Transverse colon (tissue), 4 donors: Measurements from ENCODE around the gene FBF1. TPM values are rescaled to one million over a fixed set of nuclear protein-coding genes. Genes with fewer than 3 reads are reported as not detected.

Source experiments
- DNase-seq: peaks from one replicate; pipeline ENCODE4 v3.0.0-alpha.2; 2019
- H3K27ac ChIP-seq, 4 donors: fragments of 200-600 bp; sonication (generic); 2 replicates each; pipeline ENCODE4 v1.5.1; 2016 to 2018; ENCODE audit warnings: inconsistent platforms in 4 of 4
- H3K27me3 ChIP-seq: fragments of 200-600 bp; sonication (generic); 2 replicates; pipeline ENCODE4 v1.5.1; 2017; ENCODE audit warnings: inconsistent platforms
- H3K36me3 ChIP-seq, 4 donors: fragments of 200-600 bp; sonication (generic); 2 replicates each; pipeline ENCODE4 v1.5.1; 2017 to 2019; ENCODE audit warnings: inconsistent platforms in 4 of 4
- H3K4me1 ChIP-seq, 4 donors: fragments of 200-600 bp; sonication (generic); 2 replicates each; pipeline ENCODE4 v1.5.1; 2017 to 2020; ENCODE audit warnings: inconsistent platforms in 4 of 4
- H3K4me3 ChIP-seq, 4 donors: fragments of 200-600 bp; sonication (generic); 1 replicate in 1 of 4; 2 replicates in 3 of 4; pipeline versions ENCODE4 v1.5.1 to v1.6.1; 2017 to 2019; ENCODE audit warnings: inconsistent platforms in 4 of 4
- H3K9me3 ChIP-seq, 2 donors: fragments of 200-600 bp; sonication (generic); 2 replicates each; pipeline ENCODE4 v1.5.1; 2017 to 2019; ENCODE audit warnings: inconsistent platforms in 2 of 2
- EP300 ChIP-seq: sonication (generic); formaldehyde crosslinking; IDR thresholded peaks from one replicate; pipeline ENCODE4 v1.6.1; 2017; ENCODE audit warnings: antibody characterized with exemption, low read depth
- POLR2A ChIP-seq: fragments of 450-650 bp; IDR thresholded peaks from one replicate; pipeline ENCODE4 v1.6.1; 2016; ENCODE audit warnings: antibody characterized with exemption, mild to moderate bottlenecking, moderate library complexity
- POLR2AphosphoS5 ChIP-seq, 3 donors: sonication (generic); formaldehyde crosslinking; IDR thresholded peaks; one replicate each; pipeline ENCODE4 v1.6.1; 2016; ENCODE audit warnings: antibody characterized with exemption in 3 of 3
- WGBS, 2 donors: methylation state at CpG; one replicate each; pipeline ENCODE4 v1.1.5; 2018; ENCODE audit warnings: low coverage in 1 of 2; 5-methylcytosine and 5-hydroxymethylcytosine counted together
- in situ Hi-C, 4 donors: fragments of 200-750 bp; cut with MboI; loops; one replicate each; pipeline versions ENCODE4 v1.15.0 to v1.15.1; 2017; ENCODE audit warnings: low sequenced_read_pairs in 3 of 4, low pct_ligation_motif_present in 1 of 4, low pct_unique_long_range_greater_than_20kb in 1 of 4
- intact Hi-C: fragments of 100-400 bp; cut with DNase I; formaldehyde crosslinking; loops from one replicate; pipeline ENCODE4 v1.15.1; 2023; ENCODE audit warnings: low total_unique reads
- total RNA-seq, 4 donors: library from RNA; depleted of rRNA; stranded (reverse); fragments of >200 nt; gene quantifications; one replicate each; pipeline ENCODE4 v1.1.0, GENCODE V29; 2016
- TF ChIP-seq, protein P1 (sequence below), 5 experiments: fragments of 200-600 bp in 3 of 5; fragments of 450-650 bp in 2 of 5; sonication (generic) in 3 of 5; IDR thresholded peaks; 1 replicate in 2 of 5; 2 replicates in 3 of 5; pipeline ENCODE4 v1.5.1; 2016 to 2017; ENCODE audit warnings: antibody characterized with exemption in 5 of 5, inconsistent platforms in 3 of 5, mild to moderate bottlenecking in 2 of 5, moderate library complexity in 1 of 5

FBF1 gene
- total RNA-seq, 4 donors from 2014 or later: 2.9 to 29.9 (median 7.9) TPM

DNA sequence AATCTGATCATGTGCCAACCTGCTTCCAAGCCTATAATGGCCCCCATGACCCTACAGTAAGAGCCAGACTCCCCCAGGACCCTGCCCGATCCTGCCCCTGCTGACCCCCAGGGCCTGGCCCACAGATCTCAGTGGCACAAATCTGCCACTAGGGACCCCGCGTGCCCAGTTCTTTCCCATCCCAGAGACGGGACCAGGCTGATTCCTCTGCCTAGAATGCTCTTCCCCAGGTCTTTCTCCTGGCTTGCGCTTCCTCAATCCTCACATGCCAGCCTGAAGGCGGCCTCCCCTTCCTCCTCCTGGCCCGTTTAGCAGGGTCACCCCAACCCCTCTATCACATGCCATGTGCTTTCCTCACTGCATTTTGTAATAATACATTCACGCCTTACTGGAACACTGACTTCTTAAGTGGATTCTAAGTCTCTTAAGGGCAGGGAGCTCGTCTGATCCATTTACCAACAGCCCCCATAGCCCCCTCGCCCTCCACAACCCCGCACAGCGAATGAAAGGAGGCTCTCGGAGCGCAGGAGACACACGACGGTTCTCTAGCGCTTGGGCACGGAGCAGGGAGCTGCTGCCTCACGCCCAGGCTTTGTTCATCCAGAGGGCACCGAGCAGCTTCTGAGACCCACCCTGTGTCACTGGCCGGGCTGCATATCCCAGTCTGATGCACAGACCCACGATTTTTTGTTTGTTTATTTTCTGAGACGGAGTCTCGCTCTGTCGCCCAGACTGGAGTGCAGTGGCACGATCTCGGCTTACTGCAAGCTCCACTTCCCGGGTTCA, 45.3 kb downstream of the FBF1 start:
- peak; percentile 31 for DNase-seq
- TF ChIP-seq, protein P1, sequence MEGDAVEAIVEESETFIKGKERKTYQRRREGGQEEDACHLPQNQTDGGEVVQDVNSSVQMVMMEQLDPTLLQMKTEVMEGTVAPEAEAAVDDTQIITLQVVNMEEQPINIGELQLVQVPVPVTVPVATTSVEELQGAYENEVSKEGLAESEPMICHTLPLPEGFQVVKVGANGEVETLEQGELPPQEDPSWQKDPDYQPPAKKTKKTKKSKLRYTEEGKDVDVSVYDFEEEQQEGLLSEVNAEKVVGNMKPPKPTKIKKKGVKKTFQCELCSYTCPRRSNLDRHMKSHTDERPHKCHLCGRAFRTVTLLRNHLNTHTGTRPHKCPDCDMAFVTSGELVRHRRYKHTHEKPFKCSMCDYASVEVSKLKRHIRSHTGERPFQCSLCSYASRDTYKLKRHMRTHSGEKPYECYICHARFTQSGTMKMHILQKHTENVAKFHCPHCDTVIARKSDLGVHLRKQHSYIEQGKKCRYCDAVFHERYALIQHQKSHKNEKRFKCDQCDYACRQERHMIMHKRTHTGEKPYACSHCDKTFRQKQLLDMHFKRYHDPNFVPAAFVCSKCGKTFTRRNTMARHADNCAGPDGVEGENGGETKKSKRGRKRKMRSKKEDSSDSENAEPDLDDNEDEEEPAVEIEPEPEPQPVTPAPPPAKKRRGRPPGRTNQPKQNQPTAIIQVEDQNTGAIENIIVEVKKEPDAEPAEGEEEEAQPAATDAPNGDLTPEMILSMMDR (IDR thresholded peaks at IDR 0.05): peak in 4 of 5 experiments; percentile 14 to 38 (median 27)
- TF ChIP-seq EP300 (no peak), POLR2AphosphoS5 (IDR thresholded peaks at IDR 0.05) (peak in 1 of 3 donors; percentile 6), POLR2A (no peak)
- 15 to 33% methylated on average over 8 to 28 of the region's 28 CpGs for WGBS, 2 donors
- in situ Hi-C loops: loop anchor here in 1 of 4 donors (25.0 kb wide), 1 partner anchor 133 kb away; the partner anchor contains the start of gene GALK1
- Histone ChIP-seq H3K9me3 (no peaks in the 10 kb centered on the region), H3K27ac (peak overlapping the region; percentile 90 to 98 (median 97)), H3K36me3 (peaks cover 0 to 8% (median 0%) of the 10 kb centered on the region in 4 donors), H3K4me1 (peaks cover 21 to 26% (median 24%) of the 10 kb centered on the region in 4 donors), H3K27me3 (no peaks in the 10 kb centered on the region), H3K4me3 (peak overlapping the region; percentile 70 to 96 (median 84))
- intact Hi-C loops: no loop called here

DNA sequence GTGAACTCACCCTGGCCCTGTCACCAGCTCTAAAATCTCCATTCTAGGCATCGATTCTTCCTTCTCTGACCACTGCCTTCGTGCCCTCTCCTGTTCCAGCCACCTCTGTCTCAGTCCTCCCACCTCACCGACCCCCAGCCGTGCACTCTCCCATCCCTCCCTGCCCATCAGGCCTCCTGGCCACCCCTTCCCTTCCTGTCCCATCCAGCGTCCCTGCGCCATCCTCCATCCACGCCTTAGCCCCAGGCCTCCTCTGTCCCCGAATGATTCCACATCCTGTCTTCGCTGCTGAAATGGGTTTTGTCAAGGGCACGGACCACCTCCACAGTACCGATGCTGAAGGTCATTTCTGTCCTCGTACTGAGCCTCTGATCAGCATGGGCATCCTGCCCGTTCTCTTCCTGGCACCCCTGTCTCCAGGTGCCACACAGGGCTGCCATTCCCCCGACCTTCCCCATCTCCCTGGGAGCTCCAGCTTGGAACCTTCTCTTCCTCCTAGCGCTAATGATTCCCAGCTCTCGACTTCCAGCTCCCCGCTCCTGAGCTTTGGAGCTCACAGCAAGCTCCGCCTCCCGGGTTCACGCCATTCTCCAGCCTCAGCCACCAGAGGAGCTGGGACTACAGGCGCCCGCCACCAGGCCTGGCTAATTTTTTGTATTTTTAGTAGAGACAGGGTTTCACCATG, 46.7 kb downstream of the FBF1 start:
- Histone ChIP-seq H3K4me1 (peaks cover 21 to 26% (median 24%) of the 10 kb centered on the region in 4 donors), H3K27me3 (no peaks in the 10 kb centered on the region), H3K9me3 (no peaks in the 10 kb centered on the region), H3K36me3 (peaks cover 0 to 7% (median 0%) of the 10 kb centered on the region in 4 donors), H3K4me3 (no peak overlapping the region), H3K27ac (peak overlapping the region in 3 of 4 donors; percentile 8 to 98 (median 15))
- TF ChIP-seq, protein P1 (IDR thresholded peaks at IDR 0.05): no peak
- TF ChIP-seq POLR2A (no peak), EP300 (no peak), POLR2AphosphoS5 (IDR thresholded peaks at IDR 0.05) (no peak)
- DNase-seq: no peak
- in situ Hi-C loops (loop anchor here in 1 of 4 donors (25.0 kb wide), 1 partner anchor 132 kb away; the partner anchor contains the start of gene GALK1), intact Hi-C loops (no loop called here)
- WGBS, 2 donors: 81 to 85% methylated on average over 8 to 22 of the region's 22 CpGs

DNA sequence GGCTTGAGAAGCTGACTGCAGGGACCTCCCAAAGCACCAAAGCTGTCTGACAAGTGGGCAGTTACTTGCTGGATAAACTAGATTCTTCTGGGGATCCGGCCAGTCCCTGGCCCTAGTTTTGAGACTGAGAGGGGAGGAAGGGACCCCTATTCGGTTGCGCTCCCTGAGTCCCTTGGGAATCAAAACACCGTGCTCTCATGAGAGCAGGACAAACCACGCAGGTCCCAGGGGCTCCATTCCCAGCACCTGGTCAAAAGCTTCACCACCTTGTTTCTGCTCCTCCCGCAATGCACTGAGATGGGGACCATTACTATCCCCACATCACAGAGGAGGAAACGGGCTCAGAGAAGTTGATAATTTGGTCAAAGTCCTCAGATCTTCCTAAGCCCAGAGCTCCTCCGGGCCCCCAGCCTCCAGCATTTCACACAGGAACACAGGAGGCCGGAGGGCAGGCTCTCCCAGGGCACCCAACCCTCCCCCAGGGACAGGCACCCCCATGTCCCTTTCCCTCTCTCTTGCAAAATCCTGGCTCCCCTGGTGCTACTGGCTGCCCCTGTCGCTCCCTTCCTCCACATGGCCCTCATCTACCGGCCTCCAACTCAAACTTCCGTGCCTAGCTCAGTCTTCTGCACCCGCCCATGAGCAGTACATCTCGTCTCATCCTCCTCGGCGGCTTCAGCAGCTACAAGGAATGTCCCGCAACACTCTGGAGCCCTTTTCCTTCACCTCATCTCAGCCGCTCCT, 47.4 kb downstream of the FBF1 start:
- peak overlapping the region in 1 of 4 donors; percentile 98 for H3K27ac ChIP-seq
- H3K4me1 ChIP-seq: peaks cover 21 to 26% (median 24%) of the 10 kb centered on the region in 4 donors
- H3K4me3 ChIP-seq: no peak overlapping the region
- intact Hi-C loops: no loop called here
- WGBS, 2 donors: 89 to 91% methylated on average over 10 to 18 of the region's 18 CpGs
- H3K9me3 ChIP-seq: no peaks in the 10 kb centered on the region
- H3K27me3 ChIP-seq: no peaks in the 10 kb centered on the region
- TF ChIP-seq POLR2A (no peak), POLR2AphosphoS5 (IDR thresholded peaks at IDR 0.05) (no peak), EP300 (no peak)
- TF ChIP-seq, protein P1 (IDR thresholded peaks at IDR 0.05): no peak
- in situ Hi-C loops: loop anchor here in 1 of 4 donors (25.0 kb wide), 1 partner anchor 131 kb away; the partner anchor contains the start of gene GALK1
- no peaks in the 10 kb centered on the region for H3K36me3 ChIP-seq
- no peak for DNase-seq
